GM10248 (cell line): ENCODE data around the gene WWP2.
"Not testable (repeated sequence)": the region's sequence is repeated elsewhere in the genome, so short reads cannot be mapped to it uniquely, and the experiment has no call there.

Source experiments
- CTCF ChIA-PET: fragments of 300-600 bp; sonication (Branson Sonifier 250); formaldehyde crosslinking; extraction: SDS; loops from one replicate; lab custom pipeline; 2021; ENCODE audit warnings: antibody characterized with exemption; lab: Yijun Ruan, JAX
- POLR2A ChIA-PET: fragments of 350-650 bp; sonication (Branson Sonifier 250); formaldehyde crosslinking; extraction: SDS; loops from one replicate; lab custom pipeline; 2020; ENCODE audit warnings: antibody characterized with exemption; lab: Yijun Ruan, JAX
- DNase-seq: peaks from one replicate; pipeline ENCODE4 v3.0.0; 2012; ENCODE audit errors: extremely low spot score

Gene WWP2

DNA sequence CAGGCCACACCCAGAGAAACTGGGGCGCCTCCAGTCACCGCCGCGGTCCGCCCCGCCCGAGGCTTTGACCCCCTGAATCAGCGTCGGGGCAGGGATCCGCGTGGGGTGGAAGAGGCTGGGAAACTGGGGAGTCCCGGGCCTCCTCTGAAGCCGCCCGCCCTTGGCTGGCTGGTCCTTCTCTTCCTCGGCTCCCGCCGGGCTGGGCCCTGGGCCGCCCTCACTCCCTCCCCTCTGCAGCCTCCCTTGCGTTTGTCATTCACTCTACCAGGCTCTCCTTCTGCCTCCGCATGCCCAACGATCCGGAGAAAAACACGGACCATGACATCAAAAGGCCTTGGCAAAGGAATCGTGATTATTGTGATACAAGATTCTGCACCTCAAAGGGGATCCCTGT, 203.5 kb downstream of the WWP2 start:
- POLR2A ChIA-PET, DNase-seq, CTCF ChIA-PET: not testable (repeated sequence)

DNA sequence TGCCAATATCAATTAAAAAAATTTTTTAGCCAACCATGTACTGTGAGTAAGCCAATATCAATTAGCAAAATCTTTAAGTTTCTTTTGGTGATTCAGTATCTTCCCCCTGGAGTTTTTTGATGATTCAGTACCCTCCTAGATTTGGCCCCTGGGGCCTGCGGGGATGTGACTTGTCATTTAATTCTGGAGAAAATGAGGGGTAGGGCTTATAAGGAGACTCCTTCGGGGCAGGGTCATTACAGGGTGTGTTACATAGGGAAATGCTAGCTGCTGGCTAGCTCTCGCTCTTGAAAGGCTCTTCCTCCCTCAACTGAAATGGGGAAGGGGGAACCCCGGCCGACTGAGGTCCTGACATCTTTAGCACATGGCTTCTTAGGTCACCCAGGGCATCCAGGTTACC, 205.6 kb downstream of the WWP2 start:
- DNase-seq, CTCF ChIA-PET, POLR2A ChIA-PET: not testable (repeated sequence)

DNA sequence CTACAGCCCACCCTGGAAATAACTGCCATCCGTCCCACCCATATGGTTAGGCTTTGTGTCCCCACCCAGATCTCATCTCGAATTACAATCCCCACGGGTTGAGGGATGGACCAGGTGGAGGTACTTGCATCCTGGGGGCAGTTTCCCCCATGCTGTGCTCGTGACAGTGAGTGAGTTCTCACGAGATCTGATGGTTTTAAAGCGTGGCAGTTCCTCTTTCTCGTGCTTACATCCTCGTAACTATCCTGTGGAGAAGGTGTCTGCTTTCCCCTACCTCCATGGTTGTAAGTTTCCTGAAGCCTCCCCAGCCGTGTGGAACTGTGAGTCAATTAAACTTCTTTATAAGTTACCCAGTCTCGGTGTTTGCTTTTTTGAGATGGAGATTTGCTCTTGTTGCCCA, 206.0 kb downstream of the WWP2 start:
- DNase-seq, POLR2A ChIA-PET, CTCF ChIA-PET: not testable (repeated sequence)

DNA sequence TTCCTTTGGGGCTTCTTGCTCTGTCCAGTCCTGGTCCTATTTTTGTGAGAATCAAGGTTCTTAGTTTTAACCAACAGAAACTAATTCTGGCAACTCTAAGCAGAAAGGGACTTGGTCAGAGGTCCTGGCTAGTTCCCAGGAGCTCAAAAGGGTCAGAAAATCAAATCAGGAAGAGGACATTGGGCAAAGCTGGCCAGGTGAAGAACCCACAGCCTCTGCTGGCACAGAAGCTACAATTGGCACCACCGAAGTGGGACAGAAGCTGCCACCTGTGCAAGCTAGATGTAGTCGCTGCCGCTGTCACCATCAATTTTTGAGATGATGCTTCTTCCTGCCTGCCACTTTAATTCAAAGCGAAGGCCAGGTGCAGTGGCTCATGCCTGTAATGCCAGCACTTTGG, 207.5 kb downstream of the WWP2 start:
- DNase-seq, POLR2A ChIA-PET, CTCF ChIA-PET: not testable (repeated sequence)

DNA sequence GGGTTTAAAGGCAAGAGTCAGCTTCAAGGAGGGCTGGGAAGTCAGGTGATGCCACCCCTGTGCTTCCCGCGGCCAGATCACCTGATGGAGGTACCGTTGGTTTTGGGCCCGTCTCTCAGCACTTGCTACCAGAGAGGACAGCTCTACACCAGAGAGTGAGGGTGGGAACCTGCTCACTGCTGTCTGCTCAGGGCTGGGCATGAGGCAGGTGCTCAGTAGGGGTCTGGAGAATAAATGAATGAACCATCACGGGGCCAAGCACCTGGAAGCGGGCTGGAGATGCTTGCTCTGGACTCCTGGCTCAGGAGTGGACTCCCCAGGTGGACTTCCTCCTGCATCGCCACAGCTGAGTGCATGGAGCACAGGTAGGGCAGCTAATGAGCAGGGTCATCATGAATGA, 210.0 kb downstream of the WWP2 start:
- POLR2A ChIA-PET, DNase-seq, CTCF ChIA-PET: not testable (repeated sequence)

DNA sequence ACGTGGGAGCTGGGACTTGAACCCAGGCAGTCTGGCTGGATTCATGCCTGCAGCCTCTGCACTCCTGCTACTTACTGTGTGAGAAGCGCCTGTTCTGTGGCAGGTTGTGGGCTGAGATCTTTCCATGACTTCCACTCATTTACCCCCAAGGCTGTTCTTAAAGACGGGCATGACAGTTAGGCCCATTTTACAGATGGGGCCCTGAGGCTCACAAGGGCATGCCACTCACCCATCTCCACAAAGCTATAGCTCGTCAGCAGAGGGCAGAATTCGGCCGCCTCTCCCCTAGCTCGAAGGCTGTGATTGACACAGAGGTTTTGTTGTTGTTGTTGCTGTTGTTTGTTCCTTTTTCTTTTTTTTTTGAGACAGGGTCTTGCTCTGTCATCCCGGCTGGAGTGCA, 210.8 kb downstream of the WWP2 start:
- POLR2A ChIA-PET, DNase-seq, CTCF ChIA-PET: not testable (repeated sequence)

DNA sequence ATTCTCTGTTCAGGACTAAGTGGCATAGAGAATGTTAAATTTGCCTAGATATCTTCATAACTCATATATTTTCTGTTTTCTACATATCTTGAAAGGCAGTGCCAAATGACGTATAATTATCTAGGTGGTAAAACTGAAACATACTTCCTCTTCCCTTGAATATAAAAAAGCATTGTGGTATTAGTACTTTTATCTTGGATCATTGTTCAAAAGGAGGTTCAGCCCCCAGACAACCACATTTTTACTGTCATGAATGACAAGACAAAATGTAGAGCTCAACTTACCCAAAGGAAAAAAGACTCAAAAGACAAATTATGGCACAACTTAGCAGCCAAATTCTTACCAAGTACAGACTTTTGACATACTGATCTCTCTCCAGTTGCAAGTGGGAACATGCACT, 223.1 kb downstream of the WWP2 start:
- POLR2A ChIA-PET, CTCF ChIA-PET, DNase-seq: not testable (repeated sequence)
